HG03066 (cell line): ENCODE measurements around the gene ZNF490.
A peak's percentile ranks its signal among the peaks of the same experiment; 100 is the strongest.
"Not testable (repeated sequence)": the region's sequence is repeated elsewhere in the genome, so short reads cannot be mapped to it uniquely, and the experiment has no call there.

ENCODE experiments used
- ATAC-seq: cut with Tn5 transposase; IDR thresholded peaks from one replicate; pipeline ENCODE4 v1.9.1; 2021; ENCODE audit warnings: low read depth; ENCODE audit not compliant: unreplicated experiment

Gene ZNF490

DNA sequence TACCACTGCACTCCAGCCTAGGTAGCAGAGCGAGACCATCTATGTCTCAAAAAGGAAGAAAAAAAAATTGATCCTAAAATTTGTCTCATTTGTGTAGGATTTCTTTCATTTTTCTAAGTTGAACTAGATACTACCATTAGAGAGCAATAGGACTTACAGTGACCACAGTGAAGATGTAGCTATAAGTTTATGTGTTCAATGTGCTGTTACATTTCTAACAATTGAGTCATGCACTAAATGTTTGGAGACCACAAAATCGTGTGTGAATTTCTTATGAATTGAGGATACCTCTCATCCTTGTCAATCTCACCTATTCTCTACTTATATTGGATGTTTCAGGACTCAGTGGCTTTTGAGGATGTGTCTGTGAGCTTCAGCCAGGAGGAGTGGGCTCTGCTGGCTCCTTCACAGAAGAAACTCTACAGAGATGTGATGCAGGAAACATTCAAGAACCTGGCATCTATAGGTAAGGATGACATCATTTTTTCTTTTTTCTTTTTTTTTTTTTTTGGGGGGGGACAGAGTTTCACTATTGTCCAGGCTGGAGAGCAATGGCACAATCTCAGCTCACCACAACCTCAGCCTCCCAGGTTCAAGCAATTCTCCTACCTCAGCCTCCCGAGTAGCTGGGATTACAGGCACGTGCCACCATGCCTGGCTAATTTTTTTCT lies 12.9 kb upstream of the ZNF490 start:
- no peak for ATAC-seq

DNA sequence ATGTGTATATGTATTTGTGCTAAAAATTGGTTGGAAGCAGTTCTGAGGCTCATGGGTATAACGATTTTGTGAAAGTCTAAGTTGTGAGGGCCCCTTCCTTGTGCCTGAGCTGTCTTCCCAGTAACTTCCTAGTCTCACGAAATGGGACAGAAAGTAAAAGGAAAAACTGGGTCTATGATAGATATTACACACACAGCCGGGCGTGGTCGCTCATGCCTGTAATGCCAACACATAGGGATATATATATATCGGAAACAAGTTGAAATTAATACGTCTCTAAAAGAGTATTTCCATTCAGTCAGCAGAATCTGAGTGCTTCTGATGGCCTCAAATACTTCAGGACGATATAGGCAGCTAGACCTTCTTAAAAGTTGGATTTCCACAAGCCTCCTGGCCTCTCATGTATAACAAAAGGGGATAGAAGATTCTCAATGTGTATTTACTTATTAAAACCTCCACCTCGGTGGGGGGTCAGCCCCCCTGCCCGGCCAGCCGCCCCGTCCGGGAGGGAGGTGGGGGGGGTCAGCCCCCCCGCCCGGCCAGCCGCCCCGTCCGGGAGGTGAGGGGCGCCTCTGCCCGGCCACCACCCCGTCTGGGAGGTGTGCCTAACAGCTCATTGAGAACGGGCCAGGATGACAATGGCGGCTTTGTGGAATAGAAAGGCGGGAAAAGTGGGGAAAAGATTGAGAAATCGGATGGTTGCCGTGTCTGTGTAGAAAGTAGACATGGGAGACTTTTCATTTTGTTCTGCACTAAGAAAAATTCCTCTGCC lies 10.8 kb upstream of the ZNF490 start:
- not testable (repeated sequence) for ATAC-seq

DNA sequence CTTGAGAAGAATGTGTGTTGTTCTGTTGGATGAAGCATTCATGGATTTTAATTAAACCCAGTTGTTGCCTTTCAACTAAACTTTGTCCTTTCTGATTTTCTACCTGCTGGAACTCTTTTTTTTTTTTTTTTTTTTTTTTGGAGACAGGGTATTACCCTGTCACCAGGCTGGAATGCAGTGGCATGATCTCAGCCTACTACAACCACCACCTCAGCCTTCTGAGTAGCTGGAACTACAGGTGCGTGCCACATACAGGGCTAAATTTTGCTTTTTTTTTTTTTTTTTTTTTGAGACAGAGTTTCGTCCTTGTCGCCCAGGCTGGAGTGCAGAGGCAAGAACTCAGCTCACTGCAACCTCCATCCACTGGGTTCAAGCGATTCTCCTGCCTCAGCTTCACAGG lies 7.0 kb upstream of the ZNF490 start:
- ATAC-seq: no peak

DNA sequence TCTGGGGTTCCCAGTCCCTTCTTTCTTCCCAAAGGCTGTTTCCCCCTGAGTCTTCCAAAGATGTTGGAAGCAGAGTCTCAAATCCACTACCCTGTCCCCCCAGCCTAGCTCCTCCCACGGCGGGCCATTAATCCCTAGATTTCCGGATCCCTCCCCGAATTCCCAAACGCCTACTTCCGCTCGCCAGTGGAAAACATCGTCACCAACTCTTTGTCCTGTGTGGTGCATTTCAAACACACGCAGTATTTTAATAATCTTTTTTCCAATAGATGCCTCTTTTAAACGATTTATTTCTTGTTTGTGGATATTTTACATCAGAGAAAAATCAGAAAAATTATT lies 717 bp upstream of the ZNF490 start:
- ATAC-seq: no peak

DNA sequence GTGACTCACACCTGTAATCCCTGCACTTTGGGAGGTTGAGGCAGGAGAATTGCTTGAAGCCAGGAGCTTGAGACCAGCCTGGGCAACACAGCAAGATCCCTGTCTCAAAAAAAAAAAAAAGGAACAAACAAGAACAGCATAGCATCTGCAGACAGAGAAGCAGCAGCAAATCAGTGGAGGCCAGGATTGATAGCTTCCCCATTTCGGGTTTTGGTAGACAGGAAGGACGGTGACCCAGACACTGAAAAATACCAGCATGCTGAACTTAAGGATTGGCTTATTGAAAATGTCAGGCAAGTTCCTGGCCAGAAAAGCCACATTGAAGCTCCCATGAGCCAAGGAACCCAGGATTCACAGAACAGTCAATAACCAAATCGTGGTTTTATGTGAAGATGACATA lies 3.0 kb downstream of the ZNF490 start:
- no peak for ATAC-seq

DNA sequence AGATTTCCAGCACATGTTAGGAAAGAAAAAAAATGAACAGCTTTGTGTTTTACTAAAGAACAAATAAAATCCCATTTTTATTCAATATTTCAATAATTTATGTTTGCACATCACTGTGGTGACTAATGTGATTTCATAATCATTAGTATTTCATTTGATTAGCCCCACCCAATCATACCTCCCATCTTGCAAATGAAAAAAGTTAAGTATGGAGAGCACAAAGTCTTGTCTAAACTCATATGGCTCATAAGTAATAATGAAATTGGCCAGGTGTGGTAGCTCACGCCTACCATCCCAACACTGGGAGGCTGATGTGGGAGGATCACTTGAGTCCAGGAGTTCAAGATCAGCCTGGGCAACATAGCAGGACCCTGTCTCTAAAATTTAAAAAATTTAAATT lies 3.8 kb downstream of the ZNF490 start:
- ATAC-seq: no peak

DNA sequence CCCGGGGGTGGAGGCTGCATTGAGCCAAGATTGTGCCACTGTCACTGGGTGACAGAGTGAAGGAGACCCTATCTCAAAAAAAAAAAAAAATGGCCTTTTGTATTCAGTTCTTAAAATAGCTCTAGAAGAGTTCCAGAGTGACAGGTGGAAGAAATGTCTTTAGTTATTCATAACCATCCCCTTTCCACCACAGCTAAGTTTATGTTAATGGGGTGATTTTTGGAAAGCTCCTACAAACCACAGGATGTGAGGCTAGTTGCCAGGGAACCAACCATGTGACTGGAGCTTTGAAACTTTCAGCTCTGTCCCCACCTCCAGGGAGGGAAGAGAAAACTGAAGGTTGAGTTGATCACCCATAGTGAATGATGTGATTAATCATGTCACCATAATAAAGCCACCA lies 6.9 kb downstream of the ZNF490 start:
- no peak for ATAC-seq

DNA sequence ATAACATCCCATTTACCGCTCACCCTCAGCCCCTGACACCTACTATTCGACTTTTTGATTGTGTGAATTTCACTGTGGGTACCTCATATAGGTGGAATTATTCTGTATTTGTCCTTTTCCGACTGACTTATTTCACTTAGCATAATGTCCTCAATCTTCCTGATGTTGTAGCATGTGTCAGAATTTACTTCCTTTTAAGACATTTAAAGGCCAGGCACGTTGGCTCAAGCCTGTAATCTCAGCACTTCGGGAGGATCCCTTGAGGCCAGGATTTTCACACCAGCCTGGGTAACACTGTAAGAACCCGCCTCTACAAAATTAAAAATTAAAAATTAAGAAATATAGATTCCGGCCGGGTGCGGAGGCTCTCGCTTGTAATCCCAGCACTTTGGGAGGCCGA lies 13.0 kb downstream of the ZNF490 start:
- no peak for ATAC-seq

DNA sequence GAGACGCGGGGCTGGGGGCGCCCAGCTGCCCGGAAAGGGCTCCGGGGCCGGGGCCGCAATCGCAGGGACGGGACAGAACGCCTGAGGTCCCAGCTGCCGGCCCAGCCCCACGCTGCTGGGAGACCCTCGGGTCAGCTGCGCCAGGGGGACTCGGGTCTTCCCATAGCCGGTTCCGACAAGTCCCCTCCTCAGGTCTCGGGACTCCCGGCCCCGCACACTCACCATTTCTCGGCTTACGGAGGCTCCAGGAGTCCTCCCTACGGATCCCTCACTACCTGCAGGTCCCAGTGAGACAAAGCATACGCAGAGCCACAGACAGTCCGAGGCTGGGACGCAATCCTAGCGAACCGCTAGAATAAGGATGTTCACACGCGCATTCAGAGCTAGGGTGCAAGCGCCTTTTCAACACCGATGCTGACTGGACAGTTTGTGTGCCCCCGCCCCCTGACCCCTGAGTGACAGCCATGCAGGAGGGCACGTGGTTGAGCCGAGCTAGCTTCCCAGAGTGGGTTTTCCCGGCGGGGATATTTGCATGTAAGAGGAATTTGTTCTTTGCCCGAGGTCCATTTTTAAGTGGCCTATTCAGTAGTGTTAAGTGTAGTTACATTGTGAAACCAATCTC lies 13.6 kb downstream of the ZNF490 start:
- ATAC-seq: no peak

DNA sequence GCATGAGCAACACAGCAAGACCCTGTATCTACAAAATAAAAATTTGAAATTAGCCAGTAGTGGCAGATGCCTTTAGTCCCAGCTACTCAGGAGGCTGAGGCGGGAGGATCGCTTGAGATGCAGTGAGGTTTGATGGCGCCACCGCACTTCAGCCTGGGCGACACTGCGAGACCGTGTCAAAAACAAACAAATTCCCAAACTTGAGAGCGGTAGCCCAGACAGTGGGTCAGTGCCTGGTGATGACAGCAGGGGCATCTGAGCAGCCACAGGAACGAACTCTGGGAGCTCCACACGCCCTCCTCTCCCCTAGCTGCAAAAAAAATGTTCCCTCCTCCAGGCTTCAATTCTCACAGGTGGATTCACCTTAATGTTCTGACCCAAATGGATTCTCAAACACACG lies 14.1 kb downstream of the ZNF490 start:
- ATAC-seq: no peak

DNA sequence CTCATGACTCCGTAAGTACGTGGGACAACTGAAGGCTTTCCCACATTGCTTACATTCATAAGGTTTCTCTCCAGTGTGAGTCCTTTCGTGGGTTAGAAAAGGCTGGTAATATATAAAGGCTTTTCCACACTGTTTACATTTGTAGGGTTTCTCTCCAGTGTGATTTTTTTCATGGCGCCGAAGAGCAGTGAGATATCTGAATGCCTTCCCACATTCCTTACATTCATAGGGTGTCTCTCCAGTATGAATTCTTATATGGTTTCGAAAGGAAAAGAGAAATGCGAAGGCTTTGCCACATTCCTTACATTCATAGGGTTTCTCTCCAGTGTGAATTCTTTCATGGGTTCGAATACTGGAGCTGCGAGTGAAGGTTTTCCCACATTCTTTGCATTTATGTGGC lies 29.5 kb downstream of the ZNF490 start:
- ATAC-seq: no peak

DNA sequence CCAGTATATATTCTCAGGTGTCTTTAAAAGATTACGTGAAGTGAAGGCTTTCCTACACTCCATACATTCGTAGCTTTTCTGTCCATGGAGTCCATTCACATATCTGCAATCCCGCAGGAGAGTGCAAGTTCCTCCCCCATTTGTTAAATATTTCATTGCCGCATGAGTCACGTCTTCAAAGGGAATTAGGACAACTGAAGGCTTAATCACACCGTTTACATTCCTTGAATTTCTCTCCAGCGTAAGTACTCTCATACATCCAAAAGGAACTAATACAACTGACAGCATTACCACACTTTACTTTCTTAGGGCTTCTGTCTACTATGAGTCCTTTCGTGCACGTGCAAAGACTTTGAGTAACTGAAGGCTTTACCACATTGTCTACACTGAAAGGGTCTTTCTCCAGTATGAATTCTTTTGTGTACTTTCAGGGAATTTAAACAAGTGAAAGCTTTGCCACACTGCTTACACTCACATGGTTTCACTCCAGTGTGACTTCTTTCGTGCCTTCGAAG lies 30.4 kb downstream of the ZNF490 start:
- no peak for ATAC-seq

DNA sequence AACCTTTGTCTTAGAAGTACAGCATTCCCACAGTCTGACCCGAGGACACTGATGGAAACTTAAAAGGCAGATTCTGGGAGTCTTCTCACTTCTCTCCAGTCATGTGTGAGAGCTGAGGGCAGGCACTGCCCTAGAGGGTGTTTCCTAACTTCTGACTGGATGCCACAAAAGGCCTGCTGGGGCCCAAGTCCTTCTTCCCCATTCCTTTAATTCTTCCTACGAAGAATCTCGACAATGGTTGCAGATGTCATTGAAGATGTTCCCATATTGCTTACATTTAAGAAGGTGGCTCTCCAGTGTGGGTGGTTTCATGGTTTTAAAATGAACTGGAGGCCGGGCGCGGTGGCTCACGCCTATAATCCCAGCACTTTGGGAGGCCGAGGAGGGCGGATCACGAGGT lies 32.0 kb downstream of the ZNF490 start:
- ATAC-seq: no peak

DNA sequence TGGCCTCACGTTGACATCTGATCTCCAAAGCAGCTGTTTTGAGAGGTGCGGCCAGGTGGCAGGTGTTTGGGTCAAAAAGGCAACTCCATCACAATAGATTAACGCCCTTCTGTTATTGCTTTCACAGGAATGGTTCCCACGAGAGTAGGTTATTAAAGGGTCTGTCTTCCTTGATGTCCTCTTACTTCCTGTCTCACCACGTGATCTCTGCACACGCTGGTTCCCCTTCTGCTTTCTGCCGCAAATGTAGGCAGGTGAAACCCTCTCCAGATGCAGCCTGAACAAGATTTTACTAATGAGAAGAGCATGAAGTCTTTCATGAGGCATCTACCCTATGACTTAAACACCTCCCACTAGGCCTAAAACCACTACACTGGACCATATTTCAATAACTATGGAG lies 36.6 kb downstream of the ZNF490 start:
- no peak for ATAC-seq

DNA sequence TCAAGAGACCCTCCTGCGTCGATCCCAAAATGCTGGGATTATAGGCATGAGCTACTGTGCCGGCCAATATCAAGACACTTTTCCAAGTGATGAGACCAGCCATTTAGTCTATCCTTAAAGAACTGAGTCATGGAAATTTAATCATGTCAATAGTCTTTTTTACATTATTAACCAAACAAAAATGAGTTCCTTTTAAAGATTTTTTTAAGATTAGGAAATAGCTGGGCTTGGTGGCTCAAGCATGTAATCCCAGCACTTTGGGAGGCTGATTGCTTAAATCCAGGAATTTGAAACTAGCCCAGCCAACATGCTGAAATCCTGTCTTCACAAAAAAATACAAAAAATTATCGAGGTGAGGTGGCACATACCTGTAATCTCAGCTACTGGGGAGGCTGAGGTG lies 42.7 kb downstream of the ZNF490 start:
- ATAC-seq: no peak

DNA sequence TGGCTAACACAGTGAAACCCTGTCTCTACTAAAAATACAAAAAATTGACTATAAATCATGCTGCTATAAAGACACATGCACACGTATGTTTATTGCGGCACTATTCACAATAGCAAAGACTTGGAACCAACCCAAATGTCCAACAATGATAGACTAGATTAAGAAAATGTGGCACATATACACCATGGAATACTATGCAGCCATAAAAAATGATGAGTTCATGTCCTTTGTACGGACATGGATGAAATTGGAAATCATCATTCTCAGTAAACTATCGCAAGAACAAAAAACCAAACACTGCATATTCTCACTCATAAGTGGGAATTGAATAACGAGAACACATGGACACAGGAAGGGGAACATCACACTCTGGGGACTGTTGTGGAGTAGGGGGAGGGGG lies 44.2 kb downstream of the ZNF490 start:
- ATAC-seq: not testable (repeated sequence)

DNA sequence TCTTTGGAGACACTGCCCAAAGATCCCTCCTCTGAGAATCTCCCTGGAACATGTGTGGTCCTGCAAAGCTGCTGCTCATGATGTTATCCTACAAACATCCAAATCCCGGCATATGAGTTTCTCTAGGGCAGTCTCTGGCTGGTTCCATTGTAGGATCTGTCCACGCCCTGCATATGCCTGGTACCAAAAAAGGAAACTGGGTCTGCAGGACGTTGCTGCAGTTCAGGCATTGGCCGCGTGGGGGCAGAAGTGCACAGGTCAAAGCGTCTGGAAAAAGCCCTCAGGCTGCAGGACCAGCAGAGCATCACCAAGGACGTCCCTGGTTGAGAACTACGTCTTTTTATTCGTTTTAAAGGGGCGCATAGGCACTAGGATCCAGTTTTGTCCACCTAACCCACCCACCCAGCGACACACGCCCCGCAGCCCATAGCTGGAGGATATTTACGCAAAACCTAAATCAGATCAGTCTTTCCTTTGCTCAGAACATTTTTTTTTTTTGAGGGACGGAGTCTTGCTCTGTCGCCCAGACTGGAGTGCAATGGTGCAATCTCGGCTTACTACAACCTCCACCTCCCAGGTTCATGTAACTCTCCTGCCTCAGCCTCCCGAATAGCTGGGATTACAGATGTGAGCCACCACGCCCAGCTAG lies 46.5 kb downstream of the ZNF490 start:
- no peak for ATAC-seq

DNA sequence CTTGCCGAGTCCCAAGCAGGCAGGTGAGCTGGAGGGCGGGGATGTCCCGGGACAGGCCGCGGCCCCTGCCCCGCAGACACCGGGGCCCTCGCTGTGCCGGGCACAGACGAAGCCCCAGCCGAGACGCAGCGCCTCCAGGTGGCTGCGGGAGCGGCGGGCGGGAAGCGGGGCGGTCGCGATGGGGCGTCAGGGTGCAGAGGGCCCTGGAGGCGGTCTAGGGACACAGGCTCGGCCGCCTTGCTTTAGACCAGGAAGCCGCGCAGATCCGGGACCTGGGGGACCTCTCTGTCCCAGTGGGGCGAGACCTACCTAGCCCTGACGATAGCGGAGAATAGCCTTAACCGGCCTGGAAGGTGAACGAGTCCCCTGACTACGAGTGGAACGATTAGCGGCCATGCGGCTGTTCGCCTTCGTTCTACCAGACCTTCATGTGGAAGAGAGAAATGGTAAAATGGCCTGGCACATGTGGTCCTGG lies 55.1 kb downstream of the ZNF490 start:
- ATAC-seq: no peak

DNA sequence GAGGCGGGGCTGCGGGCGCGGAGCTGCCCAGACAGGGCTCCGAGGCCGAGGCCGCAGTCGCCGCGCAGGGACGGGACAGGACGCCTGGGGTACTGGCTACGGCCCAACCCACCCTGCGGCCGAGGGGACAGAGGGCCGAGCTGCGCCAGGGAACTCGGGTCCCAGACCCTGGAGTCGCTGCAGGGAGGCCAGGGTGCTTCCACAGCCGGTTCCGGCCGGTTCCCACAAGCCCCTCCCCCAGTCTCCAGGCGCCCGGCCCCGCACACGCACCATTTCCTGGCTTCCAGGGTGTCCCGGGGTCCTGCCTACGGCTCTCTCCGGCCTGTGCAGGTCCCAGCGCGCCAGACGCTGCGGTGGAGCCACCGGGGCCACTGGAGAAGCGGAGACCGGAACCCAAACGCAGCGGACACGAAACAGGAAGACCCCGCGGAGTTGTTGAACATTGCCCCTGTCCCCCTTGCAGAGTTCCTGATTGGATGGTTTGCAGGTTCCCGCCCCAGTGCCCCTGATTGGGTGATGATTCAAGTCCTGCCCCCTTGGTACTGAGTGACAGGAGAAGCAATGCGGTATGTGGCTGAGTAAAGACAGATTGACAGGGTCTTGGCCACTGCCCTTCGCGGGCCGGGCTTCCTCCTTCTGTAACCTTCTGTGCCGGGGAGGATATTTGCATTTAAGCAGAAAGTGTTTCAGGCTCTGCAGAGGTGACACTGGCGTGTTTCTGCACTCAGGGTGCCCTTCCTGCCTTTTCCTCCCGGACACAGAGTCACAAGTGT lies 59.4 kb downstream of the ZNF490 start, which contains the start of gene ZNF564:
Gene ZNF564 (minus strand): TSS at position 423 of the 773 bp plus-strand sequence. CDS start 150 bp downstream, at position 273.
- ATAC-seq: peak; percentile 97

DNA sequence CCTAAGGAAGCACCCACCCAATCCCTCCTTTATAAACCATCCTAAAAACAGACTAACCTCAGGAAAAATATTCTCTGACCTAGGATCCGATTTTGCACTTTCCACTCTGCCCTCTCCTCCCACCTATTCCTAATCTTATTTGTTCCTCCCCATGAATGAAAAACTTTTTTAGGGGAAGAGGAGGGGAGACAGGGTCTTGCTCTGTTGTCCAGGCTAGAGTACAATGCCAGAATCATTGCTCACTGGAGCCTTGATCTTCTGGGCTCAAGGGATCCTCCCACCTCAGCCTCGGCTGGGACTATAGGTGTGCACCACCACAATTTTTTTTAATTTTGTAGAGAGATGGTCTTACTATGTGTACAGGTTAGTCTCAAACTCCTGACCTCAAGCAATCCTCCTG lies 63.7 kb downstream of the ZNF490 start:
- no peak for ATAC-seq
